GM12878 (cell line): ENCODE measurements around the gene ARHGAP6.

Experiments used
- CBFB ChIP-seq: IDR thresholded peaks from 2 replicates; pipeline ENCODE4 v1.6.1; 2016; ENCODE audit warnings: antibody characterized with exemption, low read depth
- SUPT20H ChIP-seq: IDR thresholded peaks from 2 replicates; pipeline ENCODE4 v1.6.1; 2011; ENCODE audit warnings: low read depth, mild to moderate bottlenecking, low read length, moderate library complexity, borderline replicate concordance; ENCODE audit not compliant: control insufficient read depth
- TARDBP ChIP-seq: IDR thresholded peaks from 2 replicates; pipeline ENCODE4 v1.6.1; 2016; ENCODE audit warnings: borderline replicate concordance

- no peak for TF ChIP-seq SUPT20H
- no peak for TF ChIP-seq TARDBP
- TF ChIP-seq CBFB: no peak
These were observed 216.1 kb downstream of the ARHGAP6 start for GRCh38 chrX:11449613-11450012.
